Measurements from ENCODE around the gene G6PD. TPM values are rescaled to one million over a fixed set of nuclear protein-coding genes. Genes with fewer than 3 reads are reported as not detected.
"Not testable (repeated sequence)": the region's sequence is repeated elsewhere in the genome, so short reads cannot be mapped to it uniquely, and the experiment has no call there.

Gene G6PD
- total and polyA plus RNA-seq, 8 donors = 34.8 to 109 (median 42.0) TPM

DNA sequence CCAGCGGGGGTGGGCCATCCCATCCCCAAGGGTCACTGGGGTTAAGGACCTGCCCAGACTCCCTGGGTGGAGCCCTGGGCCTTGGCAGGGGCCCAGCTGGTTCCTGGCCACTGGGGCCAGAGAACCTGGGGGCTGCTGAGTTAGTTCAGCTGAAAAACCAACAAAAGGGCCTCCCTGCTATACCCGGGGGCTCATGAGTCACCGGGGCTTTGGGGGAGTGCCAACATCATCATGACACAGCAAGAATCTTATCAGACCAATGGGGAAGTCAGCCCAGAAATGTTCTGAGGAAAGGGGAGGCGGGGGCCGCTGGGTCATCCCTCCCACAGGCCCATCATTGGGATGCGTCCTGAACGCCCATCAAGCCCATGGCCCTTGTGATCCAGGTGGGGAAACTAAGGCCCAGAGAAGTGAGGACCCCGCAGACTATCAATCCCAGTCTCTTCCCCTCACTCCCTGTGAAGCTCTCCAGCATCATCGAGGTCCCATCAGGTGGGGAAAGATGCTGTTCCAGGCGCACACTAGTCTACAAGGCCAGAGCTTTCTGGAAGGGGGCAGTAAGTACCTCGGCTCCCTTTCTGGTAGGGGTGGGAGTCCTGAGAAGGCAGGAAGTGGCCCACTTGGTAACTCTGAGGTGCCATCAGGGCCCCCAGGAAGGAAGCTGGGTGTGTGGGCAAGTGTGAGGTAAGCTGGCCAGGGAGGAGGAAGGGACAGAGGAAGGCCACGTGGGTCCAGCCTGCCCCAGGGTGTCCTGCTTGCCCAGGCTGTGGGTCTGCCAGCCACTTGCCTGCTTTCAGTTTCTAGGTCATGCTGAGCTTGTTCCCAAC is 4.5 kb downstream of the G6PD start:
- intact Hi-C loops (cut with DNase I) = no loop called here
- Histone ChIP-seq H3K27ac (peak overlapping the region; percentile 67 to 92), H3K4me1 (peaks cover 0 to 49% of the 10 kb centered on the region in 2 donors), H3K27me3 (no peaks in the 10 kb centered on the region), H3K4me3 (peak overlapping the region in 1 of 2 donors; percentile 29), H3K36me3 (no peaks in the 10 kb centered on the region), H3K9me3 (no peaks in the 10 kb centered on the region)
- DNase-seq = peak in 2 of 4 donors; percentile 69 to 84
- TF ChIP-seq, protein P1, sequence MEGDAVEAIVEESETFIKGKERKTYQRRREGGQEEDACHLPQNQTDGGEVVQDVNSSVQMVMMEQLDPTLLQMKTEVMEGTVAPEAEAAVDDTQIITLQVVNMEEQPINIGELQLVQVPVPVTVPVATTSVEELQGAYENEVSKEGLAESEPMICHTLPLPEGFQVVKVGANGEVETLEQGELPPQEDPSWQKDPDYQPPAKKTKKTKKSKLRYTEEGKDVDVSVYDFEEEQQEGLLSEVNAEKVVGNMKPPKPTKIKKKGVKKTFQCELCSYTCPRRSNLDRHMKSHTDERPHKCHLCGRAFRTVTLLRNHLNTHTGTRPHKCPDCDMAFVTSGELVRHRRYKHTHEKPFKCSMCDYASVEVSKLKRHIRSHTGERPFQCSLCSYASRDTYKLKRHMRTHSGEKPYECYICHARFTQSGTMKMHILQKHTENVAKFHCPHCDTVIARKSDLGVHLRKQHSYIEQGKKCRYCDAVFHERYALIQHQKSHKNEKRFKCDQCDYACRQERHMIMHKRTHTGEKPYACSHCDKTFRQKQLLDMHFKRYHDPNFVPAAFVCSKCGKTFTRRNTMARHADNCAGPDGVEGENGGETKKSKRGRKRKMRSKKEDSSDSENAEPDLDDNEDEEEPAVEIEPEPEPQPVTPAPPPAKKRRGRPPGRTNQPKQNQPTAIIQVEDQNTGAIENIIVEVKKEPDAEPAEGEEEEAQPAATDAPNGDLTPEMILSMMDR (IDR thresholded peaks at IDR 0.05) = no peak
- peak; percentile 20 for ATAC-seq

DNA sequence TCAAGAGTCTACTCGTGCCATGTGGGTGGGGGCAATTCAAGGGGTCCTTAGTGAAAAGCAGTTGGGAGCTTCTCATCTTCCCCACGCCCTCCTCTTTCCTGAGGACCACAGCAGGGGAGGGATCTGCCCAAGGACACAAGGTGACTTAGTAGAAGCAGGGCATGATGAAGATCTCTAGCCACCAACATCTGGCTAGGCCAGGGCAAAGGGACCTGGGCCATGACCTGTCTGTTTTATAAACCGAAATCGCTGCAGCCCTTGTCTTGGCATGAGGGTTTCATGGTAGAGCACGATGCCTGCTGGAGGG is 5.1 kb downstream of the G6PD start:
- no peaks in the 10 kb centered on the region for H3K27me3 ChIP-seq
- intact Hi-C loops (cut with DNase I) = no loop called here
- ATAC-seq = no peak
- TF ChIP-seq, protein P1 (IDR thresholded peaks at IDR 0.05) = no peak
- H3K27ac ChIP-seq = peak overlapping the region; percentile 67 to 92
- H3K4me3 ChIP-seq = peak overlapping the region in 1 of 2 donors; percentile 29
- H3K4me1 ChIP-seq = peaks cover 0 to 49% of the 10 kb centered on the region in 2 donors
- H3K9me3 ChIP-seq = no peaks in the 10 kb centered on the region
- no peaks in the 10 kb centered on the region for H3K36me3 ChIP-seq
- no peak for DNase-seq

GRCh38 chrX:154540897-154541535 is 5.6 kb downstream of the G6PD start:
- Histone ChIP-seq H3K4me3 (peak overlapping the region in 1 of 2 donors; percentile 29), H3K4me1 (peaks cover 0 to 46% of the 10 kb centered on the region in 2 donors), H3K27me3 (no peaks in the 10 kb centered on the region), H3K9me3 (no peaks in the 10 kb centered on the region), H3K36me3 (no peaks in the 10 kb centered on the region), H3K27ac (peak overlapping the region; percentile 67 to 92)
- intact Hi-C loops (cut with DNase I) = no loop called here
- peak; percentile 56 for ATAC-seq
- peak in 3 of 4 donors; percentile 30 to 71 (median 57) for DNase-seq
- TF ChIP-seq, protein P1 (IDR thresholded peaks at IDR 0.05) = no peak

- Histone ChIP-seq H3K27ac (peak overlapping the region; percentile 67 to 92), H3K4me1 (peaks cover 0 to 39% of the 10 kb centered on the region in 2 donors)
- peak in 1 of 4 donors; percentile 12 for DNase-seq
- H3K36me3 ChIP-seq; intact Hi-C loops (cut with DNase I); H3K9me3 ChIP-seq; H3K4me3 ChIP-seq; ATAC-seq; H3K27me3 ChIP-seq: not testable (repeated sequence)
Observed at GRCh38 chrX:154540365-154540764, 6.3 kb downstream of the G6PD start.

- Histone ChIP-seq H3K4me3 (no peak overlapping the region), H3K4me1 (peaks cover 0 to 37% of the 10 kb centered on the region in 2 donors), H3K27ac (no peak overlapping the region), H3K9me3 (no peaks in the 10 kb centered on the region), H3K27me3 (no peaks in the 10 kb centered on the region), H3K36me3 (peaks cover 0 to 13% of the 10 kb centered on the region in 2 donors)
- TF ChIP-seq, protein P1 (IDR thresholded peaks at IDR 0.05) = no peak
- intact Hi-C loops (cut with DNase I) = no loop called here
- DNase-seq (no peak), ATAC-seq (no peak)
Observed at GRCh38 chrX:154539077-154539476, 7.6 kb downstream of the G6PD start.

Data from left lung (tissue), 10 donors.